DOHH2 (cell line): Measurements from ENCODE around the gene TUT4.

Experiments
- H3F3A ChIP-seq: fragments of 200-600 bp; sonication (generic), shearing (Covaris generic); 2 replicates; pipeline ENCODE4 v1.6.0; 2016; ENCODE audit warnings: antibody characterized with exemption, mild to moderate bottlenecking; ENCODE audit not compliant: control insufficient read depth, insufficient read depth
- H3K27ac ChIP-seq: fragments of 200-600 bp; sonication (generic); 2 replicates; pipeline ENCODE4 v1.5.1; 2014; ENCODE audit warnings: low read depth, mild to moderate bottlenecking, low read length, moderate library complexity
- H3K27me3 ChIP-seq: fragments of 200-600 bp; sonication (generic); 2 replicates; pipeline ENCODE4 v1.6.1; 2014; ENCODE audit warnings: mild to moderate bottlenecking, low read length, mixed read lengths; ENCODE audit not compliant: control insufficient read depth
- H3K36me3 ChIP-seq: fragments of 200-600 bp; sonication (generic); 2 replicates; pipeline ENCODE4 v1.6.1; 2014; ENCODE audit warnings: mild to moderate bottlenecking, low read length, moderate library complexity, mixed read lengths; ENCODE audit not compliant: control insufficient read depth
- H3K4me1 ChIP-seq: fragments of 200-600 bp; sonication (generic); 2 replicates; pipeline ENCODE4 v1.6.1; 2014; ENCODE audit warnings: mild to moderate bottlenecking, low read length, mixed read lengths; ENCODE audit not compliant: control insufficient read depth
- H3K4me2 ChIP-seq: fragments of 200-600 bp; sonication (generic); 2 replicates; pipeline ENCODE4 v1.6.0; 2014; ENCODE audit warnings: mild to moderate bottlenecking, low read length, moderate library complexity
- H3K4me3 ChIP-seq: fragments of 200-600 bp; sonication (generic); 2 replicates; pipeline ENCODE4 v1.5.1; 2014; ENCODE audit warnings: mild to moderate bottlenecking, low read length, mixed read lengths
- H3K79me2 ChIP-seq: fragments of 200-600 bp; sonication (generic); 2 replicates; pipeline ENCODE4 v1.6.1; 2014; ENCODE audit warnings: mild to moderate bottlenecking, low read length, mixed read lengths; ENCODE audit not compliant: control insufficient read depth
- H3K9me2 ChIP-seq: fragments of 200-600 bp; sonication (generic); replicated peaks from 2 replicates; pipeline ENCODE4 v1.6.1; 2014; ENCODE audit warnings: mild to moderate bottlenecking, low read length, mixed read lengths; ENCODE audit not compliant: control insufficient read depth
- H3K9me3 ChIP-seq: fragments of 200-600 bp; sonication (generic); 2 replicates; pipeline ENCODE4 v1.6.1; 2014; ENCODE audit warnings: antibody characterized with exemption, low read length, mixed read lengths; ENCODE audit not compliant: control insufficient read depth, insufficient read depth
- H4K20me1 ChIP-seq: fragments of 200-600 bp; sonication (generic); 2 replicates; pipeline ENCODE4 v1.6.0; 2014; ENCODE audit warnings: low read depth, mild to moderate bottlenecking, antibody characterized with exemption, low read length, moderate library complexity; ENCODE audit not compliant: control insufficient read depth, insufficient read depth
- EZH2phosphoT487 ChIP-seq: fragments of 200-600 bp; sonication (generic); IDR thresholded peaks from 2 replicates; pipeline ENCODE4 v1.6.1; 2017; ENCODE audit warnings: borderline replicate concordance, mild to moderate bottlenecking, antibody characterized with exemption, low read length, moderate library complexity, mixed read lengths
- TF ChIP-seq, protein P1 (sequence below): fragments of 200-600 bp; sonication (generic); IDR thresholded peaks from one replicate; pipeline ENCODE4 v1.5.1; 2014; ENCODE audit warnings: antibody characterized with exemption, mild to moderate bottlenecking, low read depth, low read length; ENCODE audit not compliant: poor library complexity, severe bottlenecking

The TUT4 gene

DNA sequence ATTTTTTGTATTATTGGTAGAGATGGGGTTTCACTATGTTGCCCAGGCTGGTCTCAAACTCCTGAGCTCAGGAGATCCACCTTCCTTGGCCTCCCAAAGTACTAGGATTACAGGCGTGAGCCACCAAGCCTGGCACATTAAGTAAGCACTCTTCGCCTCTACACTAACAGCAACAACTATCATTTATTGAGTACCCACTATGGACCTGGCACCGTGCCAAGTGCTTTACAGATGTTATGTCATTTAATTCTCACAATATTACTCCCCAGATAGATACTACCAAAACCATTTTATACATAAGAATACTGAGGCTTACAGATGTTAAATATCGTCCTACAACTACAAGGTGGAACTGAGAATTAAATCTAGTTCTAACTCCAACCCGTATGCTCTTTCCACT, 50.1 kb downstream of the TUT4 start:
- no peak for TF ChIP-seq EZH2phosphoT487
- TF ChIP-seq, protein P1, sequence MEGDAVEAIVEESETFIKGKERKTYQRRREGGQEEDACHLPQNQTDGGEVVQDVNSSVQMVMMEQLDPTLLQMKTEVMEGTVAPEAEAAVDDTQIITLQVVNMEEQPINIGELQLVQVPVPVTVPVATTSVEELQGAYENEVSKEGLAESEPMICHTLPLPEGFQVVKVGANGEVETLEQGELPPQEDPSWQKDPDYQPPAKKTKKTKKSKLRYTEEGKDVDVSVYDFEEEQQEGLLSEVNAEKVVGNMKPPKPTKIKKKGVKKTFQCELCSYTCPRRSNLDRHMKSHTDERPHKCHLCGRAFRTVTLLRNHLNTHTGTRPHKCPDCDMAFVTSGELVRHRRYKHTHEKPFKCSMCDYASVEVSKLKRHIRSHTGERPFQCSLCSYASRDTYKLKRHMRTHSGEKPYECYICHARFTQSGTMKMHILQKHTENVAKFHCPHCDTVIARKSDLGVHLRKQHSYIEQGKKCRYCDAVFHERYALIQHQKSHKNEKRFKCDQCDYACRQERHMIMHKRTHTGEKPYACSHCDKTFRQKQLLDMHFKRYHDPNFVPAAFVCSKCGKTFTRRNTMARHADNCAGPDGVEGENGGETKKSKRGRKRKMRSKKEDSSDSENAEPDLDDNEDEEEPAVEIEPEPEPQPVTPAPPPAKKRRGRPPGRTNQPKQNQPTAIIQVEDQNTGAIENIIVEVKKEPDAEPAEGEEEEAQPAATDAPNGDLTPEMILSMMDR, result no peak
- H3K4me3 ChIP-seq, result no peak overlapping the region
- no peaks in the 10 kb centered on the region for H3K4me1 ChIP-seq
- no peaks in the 10 kb centered on the region for H3K9me3 ChIP-seq
- H3F3A ChIP-seq, result no peaks in the 10 kb centered on the region; the same call in 1 of the 2 replicates
- no peaks in the 10 kb centered on the region for H3K27me3 ChIP-seq
- H3K9me2 ChIP-seq, result no peaks in the 10 kb centered on the region
- H3K79me2 ChIP-seq, result 0 out of 2 replicates have a peak, but pooled peaks cover 3% of the 10 kb centered on the region
- peaks cover 26% of the 10 kb centered on the region for H3K36me3 ChIP-seq
- H3K27ac ChIP-seq, result no peak overlapping the region
- H4K20me1 ChIP-seq, result no peaks in the 10 kb centered on the region
- H3K4me2 ChIP-seq, result no peak overlapping the region

DNA sequence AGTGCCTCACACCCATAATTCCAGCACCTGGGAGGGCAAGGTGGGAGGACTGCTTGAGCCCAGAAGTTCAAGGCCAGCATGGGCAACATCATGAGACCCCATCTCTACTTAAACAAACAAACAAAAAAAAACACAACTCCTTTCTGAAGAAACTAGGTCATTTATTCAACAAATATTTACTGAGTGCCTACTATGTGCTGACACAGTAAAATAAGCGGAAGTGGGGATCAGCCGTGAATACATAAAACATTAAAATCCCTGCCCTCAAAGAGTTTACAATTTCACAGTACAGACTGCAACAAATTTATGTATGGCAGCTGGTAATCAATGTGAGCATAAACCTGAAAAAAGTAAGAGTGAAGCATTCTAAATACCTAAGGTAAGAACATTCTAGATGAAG, 65.3 kb downstream of the TUT4 start:
- 0 out of 2 replicates have a peak, but pooled peaks cover 4% of the 10 kb centered on the region for H3F3A ChIP-seq
- H3K27me3 ChIP-seq, result no peaks in the 10 kb centered on the region
- H3K9me3 ChIP-seq, result no peaks in the 10 kb centered on the region
- no peaks in the 10 kb centered on the region for H3K9me2 ChIP-seq
- H3K4me2 ChIP-seq, result no peak overlapping the region
- H4K20me1 ChIP-seq, result no peaks in the 10 kb centered on the region
- H3K4me3 ChIP-seq, result no peak overlapping the region
- H3K36me3 ChIP-seq, result peaks cover 52% of the 10 kb centered on the region
- no peaks in the 10 kb centered on the region for H3K4me1 ChIP-seq
- no peak overlapping the region for H3K27ac ChIP-seq
- TF ChIP-seq, protein P1, result no peak
- TF ChIP-seq EZH2phosphoT487, result no peak
- H3K79me2 ChIP-seq, result no peaks in the 10 kb centered on the region

GRCh38 chr1:52482326-52483004, 70.4 kb downstream of the TUT4 start:
- Histone ChIP-seq H3K9me2 (no peaks in the 10 kb centered on the region), H3K27me3 (no peaks in the 10 kb centered on the region), H3K4me2 (no peak overlapping the region), H3K79me2 (no peaks in the 10 kb centered on the region), H3K36me3 (peaks cover 38% of the 10 kb centered on the region), H3K4me3 (no peak overlapping the region), H3K27ac (no peak overlapping the region), H4K20me1 (no peaks in the 10 kb centered on the region), H3K9me3 (no peaks in the 10 kb centered on the region), H3F3A (no peaks in the 10 kb centered on the region), H3K4me1 (no peaks in the 10 kb centered on the region)
- no peak for TF ChIP-seq EZH2phosphoT487
- TF ChIP-seq, protein P1, result no peak
